T47D (cell line): ENCODE results near the gene GPC6.
"Not testable (repeated sequence)": the region's sequence is repeated elsewhere in the genome, so short reads cannot be mapped to it uniquely, and the experiment has no call there.

Experiments used
- DNase-seq, 2 experiments: peaks; one replicate each; pipeline versions ENCODE4 v3.0.0 to v3.0.0-alpha.2; 2011 to 2012; ENCODE audit warnings: low read depth in 1 of 2, low spot score in 1 of 2
- JUND ChIP-seq: IDR thresholded peaks from 2 replicates; pipeline ENCODE4 v1.6.1; 2012; ENCODE audit warnings: low read depth
- in situ Hi-C: cut with HindIII; loops from 2 replicates; pipeline ENCODE4 v1.10.0; 2016; ENCODE audit warnings: low sequenced_read_pairs, low pct_unique_long_range_greater_than_20kb

The GPC6 gene

DNA sequence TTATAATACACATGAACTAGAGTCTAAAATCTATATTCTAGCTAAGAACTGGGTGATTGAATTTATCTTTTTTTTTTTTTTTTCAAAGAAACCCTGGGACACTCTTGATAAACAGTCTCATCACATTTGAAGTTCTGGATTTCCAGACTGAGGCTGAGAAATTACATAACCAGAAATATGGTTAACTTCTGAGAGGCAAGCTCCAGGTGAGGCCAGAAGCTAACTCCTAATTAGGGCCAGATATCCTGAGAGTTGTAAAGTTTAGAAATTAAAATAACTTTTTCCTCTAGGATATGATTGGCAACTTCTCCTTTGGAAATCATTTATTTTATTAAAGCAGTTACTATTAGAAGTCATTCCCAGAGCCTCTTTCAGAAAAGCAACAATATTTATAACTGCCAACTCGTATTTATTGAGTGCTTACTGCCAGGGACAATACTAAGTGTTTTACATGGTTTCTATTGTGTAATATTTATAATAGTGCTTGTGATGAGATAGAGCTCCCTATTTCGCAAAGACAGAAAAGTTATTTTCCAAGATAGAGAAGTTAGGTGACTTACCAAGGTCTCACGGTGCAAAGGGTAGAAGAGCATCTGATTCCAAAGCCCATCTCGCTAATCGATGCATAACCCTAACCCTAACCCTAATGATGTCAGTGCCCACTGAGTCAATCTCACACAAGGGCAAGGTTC, 1065.2 kb downstream of the GPC6 start:
- no peak for DNase-seq
- no peak for TF ChIP-seq JUND
- in situ Hi-C loops, result no loop called here

DNA sequence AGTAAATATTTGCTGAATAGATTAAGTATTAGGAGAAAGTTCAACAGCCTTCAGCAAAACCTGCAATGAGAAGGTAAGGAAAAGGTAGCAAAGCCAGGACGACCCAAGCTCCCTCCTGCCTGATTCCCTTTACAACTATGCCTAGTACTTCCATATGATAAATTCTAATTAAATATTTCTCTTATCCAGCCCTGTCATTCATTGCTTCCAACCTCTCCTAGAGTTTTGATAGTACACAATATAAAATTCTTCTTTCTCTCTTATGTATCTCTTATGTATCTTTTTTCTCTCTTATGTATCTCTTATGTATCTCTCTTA, 1065.7 kb downstream of the GPC6 start:
- DNase-seq, result no peak
- TF ChIP-seq JUND, result no peak
- in situ Hi-C loops, result no loop called here

DNA sequence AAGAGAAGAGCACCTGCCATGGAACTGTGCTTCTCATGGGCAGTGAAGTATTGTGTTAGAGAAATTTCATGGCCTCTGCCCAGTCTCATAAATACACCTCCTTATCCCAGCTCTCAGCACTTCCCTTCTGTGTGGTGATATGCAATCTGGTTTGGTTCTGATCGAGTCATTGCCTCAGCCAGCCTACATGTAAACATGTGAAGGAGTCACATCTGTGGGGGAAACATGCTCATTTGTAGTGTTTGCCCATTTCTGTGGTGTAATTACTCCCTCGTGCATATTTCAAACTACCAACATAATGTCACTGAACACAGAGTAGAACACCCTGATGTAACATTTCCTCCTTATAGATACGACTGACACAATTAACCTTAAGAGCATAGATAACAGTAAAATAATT, 1069.9 kb downstream of the GPC6 start:
- in situ Hi-C loops, result no loop called here
- no peak for TF ChIP-seq JUND
- DNase-seq, result no peak

DNA sequence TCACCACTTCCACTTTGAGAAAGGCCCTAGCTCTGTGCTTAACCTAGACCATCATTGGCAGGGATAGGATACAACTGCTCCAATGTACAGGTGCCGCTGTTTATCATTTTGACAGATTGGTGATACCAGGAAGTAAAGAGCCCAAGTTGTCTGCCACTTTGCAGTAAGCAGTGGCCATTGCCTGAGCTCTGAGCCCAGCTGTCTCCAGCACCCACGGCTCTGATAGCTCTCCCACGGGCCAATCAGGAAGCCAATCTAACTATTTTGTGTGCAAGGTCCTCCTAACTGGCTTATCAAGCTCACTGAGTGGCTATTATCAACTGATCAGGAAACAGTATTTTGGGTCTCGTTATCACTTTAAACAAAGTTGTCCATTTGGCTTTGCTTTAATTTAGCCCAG, 1071.7 kb downstream of the GPC6 start:
- in situ Hi-C loops, result no loop called here
- no peak for DNase-seq
- no peak for TF ChIP-seq JUND

DNA sequence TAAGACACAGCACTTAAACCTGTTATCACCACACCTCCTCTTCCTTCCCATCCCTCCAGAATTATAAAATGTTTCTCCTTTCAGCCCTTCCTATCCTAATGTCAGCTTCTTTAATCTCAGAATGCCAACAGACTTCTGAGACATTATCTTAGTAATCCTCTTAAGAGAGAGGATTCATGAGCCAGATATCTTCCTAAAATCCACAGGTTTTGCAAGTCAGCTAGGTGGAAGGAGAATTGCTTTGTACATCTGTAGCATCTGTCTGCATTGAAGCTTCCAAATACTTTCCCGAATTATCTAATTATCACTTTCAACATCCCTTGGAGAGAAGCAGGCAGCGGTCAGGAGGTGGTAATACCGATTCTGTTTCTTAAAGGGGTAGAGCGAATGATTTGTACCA, 1073.8 kb downstream of the GPC6 start:
- no peak for TF ChIP-seq JUND
- in situ Hi-C loops, result no loop called here

DNA sequence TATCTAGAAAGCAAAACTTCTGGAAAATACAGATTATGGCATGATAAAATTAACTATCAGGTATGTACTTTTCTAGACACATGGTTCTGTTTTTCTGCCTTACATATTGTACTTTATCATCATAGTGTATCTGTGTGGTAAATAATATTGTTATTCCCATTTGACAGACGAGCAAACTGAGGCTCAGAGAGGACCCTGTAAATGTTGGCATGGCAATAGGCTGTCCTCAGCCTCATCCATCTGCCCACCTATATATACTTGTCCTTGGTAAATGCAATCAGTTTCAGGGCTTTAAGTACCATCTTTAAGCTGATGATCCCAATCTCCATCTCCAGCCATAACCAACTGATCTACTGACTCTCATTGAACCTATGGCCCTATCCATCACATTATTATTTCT, 1074.9 kb downstream of the GPC6 start:
- in situ Hi-C loops, result no loop called here
- DNase-seq, result no peak
- no peak for TF ChIP-seq JUND

More for the DNA sequence above, 1073.8 kb downstream of the GPC6 start:
- DNase-seq, result no peak

- DNase-seq, in situ Hi-C loops: not testable (repeated sequence)
These were observed 1076.4 kb downstream of the GPC6 start for GRCh38 chr13:94302847-94303565.

DNA sequence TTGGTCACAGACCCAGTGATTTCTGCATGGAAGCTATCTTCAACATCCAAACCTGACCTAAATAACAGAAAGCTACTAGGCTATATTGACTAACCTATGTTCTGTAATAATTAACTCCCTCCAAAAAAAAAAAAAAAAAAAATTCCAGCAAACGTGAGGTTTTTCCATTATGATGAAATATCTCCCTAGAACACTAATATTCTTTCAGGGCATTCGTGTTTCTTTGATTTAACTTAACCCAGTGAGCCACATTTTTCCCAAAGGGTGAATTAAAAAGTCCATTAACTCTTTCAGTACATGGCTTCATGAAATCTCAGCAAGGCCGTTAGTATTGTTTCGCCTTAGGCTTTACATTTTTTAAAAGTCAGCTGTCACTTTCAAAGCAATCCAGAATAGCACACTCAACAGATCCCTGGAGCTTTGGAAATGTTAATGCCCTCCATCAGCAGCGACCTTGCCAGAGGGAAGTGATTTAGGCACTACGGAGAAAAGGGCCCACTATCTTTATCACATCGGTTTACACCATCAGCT, 1077.1 kb downstream of the GPC6 start:
- no peak for DNase-seq
- in situ Hi-C loops, result no loop called here
- no peak for TF ChIP-seq JUND

DNA sequence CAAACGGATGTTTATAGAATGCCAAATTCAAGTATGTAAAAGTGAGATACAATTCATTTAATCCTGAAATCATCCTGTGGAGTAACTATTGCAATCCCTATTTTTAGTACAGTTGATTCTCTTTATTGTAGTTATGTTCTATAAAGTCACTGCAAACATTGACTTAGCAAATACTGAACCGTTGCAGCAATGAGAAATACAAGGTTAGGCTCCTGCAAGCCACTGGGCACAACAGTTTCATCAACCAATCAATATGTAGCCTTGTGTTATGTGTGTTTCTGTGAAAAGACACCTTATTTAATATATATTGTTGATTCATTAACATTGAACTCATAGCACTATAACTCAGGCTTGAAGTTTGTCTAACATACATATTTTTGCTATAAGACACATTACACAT, 1078.4 kb downstream of the GPC6 start:
- peak; percentile 5 to 15 for DNase-seq
- in situ Hi-C loops, result no loop called here
- TF ChIP-seq JUND, result no peak

DNA sequence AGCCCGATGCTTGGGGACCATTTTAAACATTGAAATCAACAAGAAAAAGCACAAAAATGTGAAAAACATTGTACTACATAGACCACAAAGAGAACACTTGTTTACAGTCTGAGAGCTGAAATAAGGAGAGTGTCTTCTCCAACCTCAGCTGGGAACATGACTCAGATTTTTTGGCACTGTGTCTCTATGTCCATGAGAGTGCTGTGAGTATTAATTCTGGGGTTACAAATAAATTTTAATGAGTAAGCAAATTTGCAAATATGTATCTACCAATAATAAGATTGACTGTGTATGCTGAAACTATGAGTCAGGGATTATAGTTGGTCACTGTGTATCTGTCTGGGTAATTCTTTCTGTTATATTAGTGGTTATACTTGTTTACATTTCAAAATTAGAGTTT, 1078.9 kb downstream of the GPC6 start:
- peak in 1 of 2 experiments; percentile 15 for DNase-seq
- no peak for TF ChIP-seq JUND
- in situ Hi-C loops, result no loop called here

- no peak for DNase-seq
- TF ChIP-seq JUND, result no peak
- in situ Hi-C loops, result no loop called here
These were observed 1079.3 kb downstream of the GPC6 start for GRCh38 chr13:94305934-94306333.

DNA sequence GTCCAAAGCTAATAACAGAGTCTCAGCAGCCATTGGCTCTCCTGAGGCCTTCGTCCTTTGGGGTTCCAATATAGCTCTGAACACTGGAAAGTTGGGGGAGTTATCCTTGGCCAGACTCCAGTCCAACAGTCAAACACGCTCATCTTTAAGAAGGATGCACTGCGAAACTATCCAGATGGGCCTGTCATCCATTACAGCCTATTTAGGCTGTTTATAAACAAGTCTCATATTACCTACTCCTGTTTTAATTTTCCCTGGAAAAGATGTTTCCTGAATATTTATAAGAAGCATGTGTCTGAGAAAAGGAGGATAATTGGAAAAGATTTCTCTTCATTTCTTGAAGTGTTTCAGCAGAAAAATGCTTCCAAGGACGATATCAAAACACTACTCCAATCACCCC, 1082.2 kb downstream of the GPC6 start:
- TF ChIP-seq JUND, result no peak
- in situ Hi-C loops, result no loop called here
- no peak for DNase-seq

- no peak for TF ChIP-seq JUND
- in situ Hi-C loops, result no loop called here
- DNase-seq, result no peak
These were observed 1083.0 kb downstream of the GPC6 start for GRCh38 chr13:94309576-94309975.
